HepG2 (cell line): ENCODE measurements around the gene HNRNPC. TPM values are rescaled to one million over a fixed set of nuclear protein-coding genes. Genes with fewer than 3 reads are reported as not detected.

ENCODE experiments used
- GABPA ChIP-seq, 2 experiments: IDR thresholded peaks; 2 replicates each; pipeline ENCODE4 v1.6.1; 2011 to 2016; ENCODE audit warnings: low read depth in 2 of 2, low read length in 1 of 2, missing biosample characterization in 1 of 2, missing genetic modification characterization in 1 of 2
- HCFC1 ChIP-seq: fragments of 150-350 bp; IDR thresholded peaks from 2 replicates; pipeline ENCODE4 v1.6.1; 2014; ENCODE audit warnings: low read depth, low read length
- KLF6 ChIP-seq: IDR thresholded peaks from 2 replicates; pipeline ENCODE4 v1.8.0; 2016; ENCODE audit warnings: missing biosample characterization, missing genetic modification reagents
- KMT2A ChIP-seq: sonication (generic); formaldehyde crosslinking; IDR thresholded peaks from 2 replicates; pipeline ENCODE4 v1.4.0; 2020; ENCODE audit warnings: missing genetic modification reagents
- MEF2D ChIP-seq: sonication (generic); formaldehyde crosslinking; IDR thresholded peaks from 2 replicates; pipeline ENCODE4 v1.5.1; 2020; ENCODE audit warnings: mild to moderate bottlenecking, missing genetic modification reagents
- MEIS1 ChIP-seq: sonication (generic); formaldehyde crosslinking; IDR thresholded peaks from 2 replicates; pipeline ENCODE4 v1.9.0; 2021; ENCODE audit warnings: mild to moderate bottlenecking, missing genetic modification reagents, moderate library complexity, borderline replicate concordance
- POLR2G ChIP-seq: fragments of 200-400 bp; formaldehyde crosslinking; IDR thresholded peaks from 2 replicates; pipeline ENCODE4 v1.6.1; 2018; ENCODE audit warnings: mild to moderate bottlenecking, low read depth, low read length, moderate library complexity
- PRDM4 ChIP-seq: sonication (generic); formaldehyde crosslinking; IDR thresholded peaks from 2 replicates; pipeline ENCODE4 v1.9.0; 2021; ENCODE audit warnings: missing genetic modification reagents, borderline replicate concordance
- RCOR2 ChIP-seq: IDR thresholded peaks from 2 replicates; pipeline ENCODE4 v1.6.1; 2016; ENCODE audit warnings: missing biosample characterization, missing genetic modification reagents
- ZMAT3 ChIP-seq: sonication (generic); formaldehyde crosslinking; conservative IDR thresholded peaks from 2 replicates; pipeline ENCODE4 v1.7.0; 2021; ENCODE audit warnings: missing genetic modification reagents
- ZNF12 ChIP-seq: sonication (generic); formaldehyde crosslinking; IDR thresholded peaks from 2 replicates; pipeline ENCODE4 v1.5.0; 2020; ENCODE audit warnings: missing genetic modification reagents
- ZNF142 ChIP-seq: sonication (generic); formaldehyde crosslinking; IDR thresholded peaks from 2 replicates; pipeline ENCODE4 v1.4.0; 2020; ENCODE audit warnings: missing genetic modification reagents
- ZNF260 ChIP-seq: sonication (generic); formaldehyde crosslinking; IDR thresholded peaks from 2 replicates; pipeline ENCODE4 v1.4.0; 2020; ENCODE audit warnings: missing genetic modification reagents, low read depth, mild to moderate bottlenecking, borderline replicate concordance
- ZNF276 ChIP-seq: sonication (generic); formaldehyde crosslinking; IDR thresholded peaks from 2 replicates; pipeline ENCODE4 v1.4.0; 2020; ENCODE audit warnings: mild to moderate bottlenecking, low read depth, missing genetic modification reagents
- ZNF556 ChIP-seq: sonication (generic); formaldehyde crosslinking; IDR thresholded peaks from 2 replicates; pipeline ENCODE4 v1.4.0; 2020; ENCODE audit warnings: mild to moderate bottlenecking, missing genetic modification reagents, borderline replicate concordance
- ZNF792 ChIP-seq: IDR thresholded peaks from 2 replicates; pipeline ENCODE4 v1.6.1; 2016
- polyA plus RNA-seq, 8 experiments: library from polyadenylated mRNA; depleted of rRNA in 3 of 8; stranded (reverse) in 7 of 8; unstranded in 1 of 8; fragments of >200 nt; fragmentation: Illumina TruSeq in 4 of 8; extraction: Trizol in 4 of 8; gene quantifications; 2 replicates each; pipeline versions ENCODE4 v1.2.1 to v1.2.3, GENCODE V29; 2011 to 2016; ENCODE audit warnings: low read depth in 4 of 8, missing spikeins in 1 of 8, mixed read lengths in 1 of 8; ENCODE audit not compliant: insufficient read depth in 1 of 8
- total RNA-seq, 5 experiments: library from RNA; depleted of rRNA; stranded (reverse); fragments of >200 nt; fragmentation: Illumina TruSeq; extraction: Trizol; gene quantifications; 2 replicates each; pipeline ENCODE4 v1.2.3, GENCODE V29; 2016; ENCODE audit warnings: low read depth in 1 of 5
- TF ChIP-seq, protein P1 (sequence below): sonication (generic); formaldehyde crosslinking; IDR thresholded peaks from 2 replicates; pipeline ENCODE4 v1.9.0; 2021; ENCODE audit warnings: missing genetic modification reagents, mild to moderate bottlenecking, borderline replicate concordance

HNRNPC gene
- total and polyA plus RNA-seq, 2 of the 13 experiments (the other 11 are each of a cell fraction or from before 2014, with no cell fraction given), result 628 to 1,099 TPM

DNA sequence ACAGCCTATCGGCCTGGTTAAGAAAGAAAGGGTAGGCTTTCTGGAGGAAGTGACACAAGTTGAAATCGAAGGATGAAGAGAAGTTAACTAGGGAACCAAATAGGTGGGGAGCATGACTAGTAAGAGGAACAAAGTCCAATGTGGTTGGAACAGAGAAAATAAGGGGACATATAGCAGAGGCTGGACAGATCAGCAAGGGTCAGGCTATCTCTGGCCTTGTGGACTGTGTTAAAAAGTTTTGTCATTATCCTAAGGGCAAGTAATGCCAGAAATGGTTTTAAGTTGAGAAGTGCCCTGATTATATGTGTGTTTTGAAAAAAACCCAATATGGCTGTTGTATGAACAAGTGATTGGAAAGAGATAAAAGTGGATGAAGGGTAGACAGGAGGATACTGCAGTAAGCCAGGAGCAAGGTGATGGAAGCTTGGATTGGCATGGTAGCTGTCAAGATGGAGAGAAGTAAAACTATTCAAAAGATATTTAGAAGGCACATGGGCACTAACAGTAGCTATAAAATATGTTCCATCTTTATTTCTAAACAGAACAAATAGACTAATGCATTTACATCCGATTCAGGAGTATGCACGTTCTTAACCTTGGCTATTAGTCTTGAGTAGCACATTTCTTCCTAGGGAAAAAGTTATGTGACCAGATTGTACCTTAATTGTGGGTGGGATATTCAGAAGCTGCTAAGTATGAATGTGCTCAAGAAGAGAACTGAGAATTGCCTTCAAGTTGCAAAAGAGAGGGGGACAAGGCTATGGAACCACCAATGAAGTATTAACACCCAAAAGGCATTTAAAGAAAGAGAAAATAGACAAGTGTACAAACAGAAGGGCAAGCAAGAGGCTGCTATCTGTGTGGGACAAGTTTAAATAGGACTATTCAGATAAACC is 66.5 kb downstream of the HNRNPC start (continued):
- no peak for TF ChIP-seq GABPA (IDR thresholded peaks at IDR 0.05; ENCODE audit: low read depth, low read length)
- TF ChIP-seq GABPA (CRISPR knock-in tag; IDR thresholded peaks at IDR 0.05; ENCODE audit: low read depth), result no peak
- TF ChIP-seq HCFC1, result no peak
- TF ChIP-seq ZMAT3 (CRISPR knock-in tag), result no peak
- no peak for TF ChIP-seq MEIS1
- no peak for TF ChIP-seq ZNF142 (CRISPR knock-in tag)
- no peak for TF ChIP-seq KMT2A (CRISPR knock-in tag)
- TF ChIP-seq POLR2G, result 0 out of 2 replicates have a peak, but pooled peaks have one; percentile 4
- TF ChIP-seq ZNF556, result no peak
- no peak for TF ChIP-seq KLF6 (CRISPR knock-in tag)
- TF ChIP-seq ZNF12 (CRISPR knock-in tag), result no peak; the same call in 1 of the 2 replicates
- no peak for TF ChIP-seq ZNF276 (CRISPR knock-in tag)
- TF ChIP-seq ZNF792 (CRISPR knock-in tag), result no peak
- no peak for TF ChIP-seq MEF2D (CRISPR knock-in tag)
- TF ChIP-seq PRDM4 (CRISPR knock-in tag), result no peak
- TF ChIP-seq ZNF260 (CRISPR knock-in tag), result no peak
- TF ChIP-seq, protein P1, sequence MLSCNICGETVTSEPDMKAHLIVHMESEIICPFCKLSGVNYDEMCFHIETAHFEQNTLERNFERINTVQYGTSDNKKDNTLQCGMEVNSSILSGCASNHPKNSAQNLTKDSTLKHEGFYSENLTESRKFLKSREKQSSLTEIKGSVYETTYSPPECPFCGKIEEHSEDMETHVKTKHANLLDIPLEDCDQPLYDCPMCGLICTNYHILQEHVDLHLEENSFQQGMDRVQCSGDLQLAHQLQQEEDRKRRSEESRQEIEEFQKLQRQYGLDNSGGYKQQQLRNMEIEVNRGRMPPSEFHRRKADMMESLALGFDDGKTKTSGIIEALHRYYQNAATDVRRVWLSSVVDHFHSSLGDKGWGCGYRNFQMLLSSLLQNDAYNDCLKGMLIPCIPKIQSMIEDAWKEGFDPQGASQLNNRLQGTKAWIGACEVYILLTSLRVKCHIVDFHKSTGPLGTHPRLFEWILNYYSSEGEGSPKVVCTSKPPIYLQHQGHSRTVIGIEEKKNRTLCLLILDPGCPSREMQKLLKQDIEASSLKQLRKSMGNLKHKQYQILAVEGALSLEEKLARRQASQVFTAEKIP (CRISPR knock-in tag), result no peak
- no peak for TF ChIP-seq RCOR2 (CRISPR knock-in tag)
